HG03060 (cell line): ENCODE data around the gene STXBP6.

Source experiments
- ATAC-seq: cut with Tn5 transposase; IDR thresholded peaks from one replicate; pipeline ENCODE4 v1.9.1; 2021; ENCODE audit warnings: low read depth, moderate number of reproducible peaks; ENCODE audit not compliant: unreplicated experiment

Gene STXBP6

GRCh38 chr14:24866067-24866639 lies 183.8 kb downstream of the STXBP6 start:
- no peak for ATAC-seq

GRCh38 chr14:24863968-24864684 lies 185.8 kb downstream of the STXBP6 start:
- no peak for ATAC-seq

- no peak for ATAC-seq
These were observed 188.8 kb downstream of the STXBP6 start for GRCh38 chr14:24861083-24861630.

GRCh38 chr14:24859559-24859958 lies 190.4 kb downstream of the STXBP6 start:
- no peak for ATAC-seq

- no peak for ATAC-seq
These were observed 191.3 kb downstream of the STXBP6 start for GRCh38 chr14:24858684-24859083.

GRCh38 chr14:24858052-24858451 lies 191.9 kb downstream of the STXBP6 start:
- ATAC-seq, result no peak

- no peak for ATAC-seq
These were observed 192.7 kb downstream of the STXBP6 start for GRCh38 chr14:24857277-24857676.

- ATAC-seq, result no peak
These were observed 196.5 kb downstream of the STXBP6 start for GRCh38 chr14:24853446-24853845.

GRCh38 chr14:24852312-24853060 lies 197.5 kb downstream of the STXBP6 start:
- no peak for ATAC-seq

- ATAC-seq, result no peak
These were observed 198.1 kb downstream of the STXBP6 start for GRCh38 chr14:24851837-24852236.

GRCh38 chr14:24851406-24851805 lies 198.5 kb downstream of the STXBP6 start:
- no peak for ATAC-seq

- ATAC-seq, result no peak
These were observed 199.9 kb downstream of the STXBP6 start for GRCh38 chr14:24850072-24850471.

GRCh38 chr14:24849471-24849870 lies 200.5 kb downstream of the STXBP6 start:
- no peak for ATAC-seq

GRCh38 chr14:24848102-24848790 lies 201.7 kb downstream of the STXBP6 start:
- no peak for ATAC-seq

- ATAC-seq, result no peak
These were observed 202.3 kb downstream of the STXBP6 start for GRCh38 chr14:24847568-24848095.

- ATAC-seq, result no peak
These were observed 203.7 kb downstream of the STXBP6 start for GRCh38 chr14:24846261-24846660.

- ATAC-seq, result no peak
These were observed 204.1 kb downstream of the STXBP6 start for GRCh38 chr14:24845851-24846250.

- no peak for ATAC-seq
These were observed 205.9 kb downstream of the STXBP6 start for GRCh38 chr14:24844011-24844410.

GRCh38 chr14:24843494-24843893 lies 206.5 kb downstream of the STXBP6 start:
- ATAC-seq, result peak; percentile 77

- ATAC-seq, result no peak
These were observed 209.6 kb downstream of the STXBP6 start for GRCh38 chr14:24840204-24840893.
